ENCODE measurements around the gene DIRAS2.

The DIRAS2 gene

GRCh38 chr9:90562229-90562628 is 80.4 kb downstream of the DIRAS2 start:
- DNase-seq = no peak
- 98% methylated on average over 4 of the region's 4 CpGs for WGBS (ENCODE audit: insufficient coverage)
- H3K27me3 ChIP-seq (replicated peaks in 2 of 5; ENCODE audit: control insufficient read depth in 4 of 5, insufficient read depth in 5 of 5, low read length in 4 of 5) = no peaks in the 10 kb centered on the region
- peaks cover 0 to 1% (median 0%) of the 10 kb centered on the region in 5 experiments for H3K9me3 ChIP-seq (ENCODE audit: control extremely low read depth in 1 of 5, control insufficient read depth in 4 of 5, insufficient read depth in 2 of 5, low read depth in 1 of 5, low read length in 4 of 5)
- no peak overlapping the region for H3K4me3 ChIP-seq (ENCODE audit: control insufficient read depth in 1 of 7, extremely low read depth in 1 of 7, insufficient read depth in 4 of 7, low read depth in 2 of 7, low read length in 6 of 7)
- ChIA-PET CTCF (no interaction called here), POLR2A (no interaction called here)
- no peaks in the 10 kb centered on the region for H3K36me3 ChIP-seq (ENCODE audit: control insufficient read depth in 4 of 4, insufficient read depth in 4 of 4, low read length in 3 of 4)
- no peaks in the 10 kb centered on the region for H3K4me1 ChIP-seq (ENCODE audit: control extremely low read depth in 1 of 4, control insufficient read depth in 4 of 4, insufficient read depth in 4 of 4, low read length in 3 of 4)
- no peak overlapping the region for H3K27ac ChIP-seq (ENCODE audit: insufficient read depth in 1 of 2, low read depth in 1 of 2, low read length in 2 of 2, poor library complexity in 1 of 2, severe bottlenecking in 2 of 2)
